ENCODE data around the gene LCN15.
"Not testable (repeated sequence)": the region's sequence is repeated elsewhere in the genome, so short reads cannot be mapped to it uniquely, and the experiment has no call there.

The LCN15 gene

DNA sequence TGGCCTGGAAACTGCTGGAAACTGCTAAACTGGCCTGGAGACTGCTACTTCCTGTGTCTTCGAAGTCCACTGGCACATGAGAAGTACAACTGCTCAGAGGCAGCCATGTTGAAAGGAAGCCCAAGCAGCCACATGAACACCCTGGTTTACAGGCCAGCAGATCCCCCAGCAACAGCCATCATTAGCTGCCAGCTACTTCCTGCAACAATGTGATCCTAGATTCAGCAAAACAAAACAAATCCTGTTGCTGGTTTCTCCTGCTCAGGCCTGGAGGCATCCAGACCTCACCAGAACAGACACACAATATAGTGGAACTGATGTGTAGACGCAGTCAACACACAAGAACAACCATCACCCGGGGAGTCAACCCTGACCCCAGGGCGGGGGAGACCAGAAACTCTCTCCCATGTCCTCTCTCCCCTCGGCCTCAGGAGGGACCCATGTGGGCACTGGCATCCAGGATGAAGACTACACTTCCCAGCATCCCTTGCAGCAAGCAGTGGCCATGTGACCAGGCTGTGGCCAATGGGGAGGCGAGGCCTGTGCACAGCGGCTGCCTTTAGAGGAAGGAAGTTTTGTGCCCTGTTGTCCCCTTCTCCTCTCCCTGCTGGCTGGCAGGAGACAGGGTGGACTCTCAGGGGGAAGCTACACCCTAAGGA is 9.2 kb upstream of the LCN15 start:
- DNase-seq: no peak

DNA sequence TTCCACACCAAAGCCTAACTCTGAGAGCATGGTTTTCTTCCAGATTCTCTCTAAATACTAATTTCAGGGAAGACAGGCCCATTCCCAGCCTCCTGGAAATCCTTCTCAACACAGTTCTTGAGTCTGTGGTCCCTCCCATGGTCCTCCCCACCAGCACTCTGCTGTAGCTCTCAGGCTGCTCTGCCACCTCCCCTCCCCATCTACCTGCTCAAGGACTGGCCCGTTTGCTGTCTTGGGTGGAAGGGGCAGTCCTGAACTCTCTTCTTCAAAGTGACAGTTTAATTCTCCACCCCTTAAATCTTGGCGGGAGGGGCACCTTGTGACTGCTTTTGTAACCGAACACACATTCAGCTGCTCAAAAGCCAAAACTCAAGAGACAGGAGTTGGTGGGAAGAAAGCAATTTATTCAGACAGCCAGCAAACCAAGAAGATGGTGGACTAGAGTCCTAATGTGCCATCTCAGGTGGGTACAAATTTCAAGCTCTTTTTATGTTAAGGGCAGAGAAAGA is 7.6 kb upstream of the LCN15 start:
- no peak for DNase-seq

GRCh38 chr9:136769710-136770191 is 5.4 kb upstream of the LCN15 start:
- no peak for DNase-seq

GRCh38 chr9:136766410-136767120 is 2.2 kb upstream of the LCN15 start:
- DNase-seq: not testable (repeated sequence)

DNA sequence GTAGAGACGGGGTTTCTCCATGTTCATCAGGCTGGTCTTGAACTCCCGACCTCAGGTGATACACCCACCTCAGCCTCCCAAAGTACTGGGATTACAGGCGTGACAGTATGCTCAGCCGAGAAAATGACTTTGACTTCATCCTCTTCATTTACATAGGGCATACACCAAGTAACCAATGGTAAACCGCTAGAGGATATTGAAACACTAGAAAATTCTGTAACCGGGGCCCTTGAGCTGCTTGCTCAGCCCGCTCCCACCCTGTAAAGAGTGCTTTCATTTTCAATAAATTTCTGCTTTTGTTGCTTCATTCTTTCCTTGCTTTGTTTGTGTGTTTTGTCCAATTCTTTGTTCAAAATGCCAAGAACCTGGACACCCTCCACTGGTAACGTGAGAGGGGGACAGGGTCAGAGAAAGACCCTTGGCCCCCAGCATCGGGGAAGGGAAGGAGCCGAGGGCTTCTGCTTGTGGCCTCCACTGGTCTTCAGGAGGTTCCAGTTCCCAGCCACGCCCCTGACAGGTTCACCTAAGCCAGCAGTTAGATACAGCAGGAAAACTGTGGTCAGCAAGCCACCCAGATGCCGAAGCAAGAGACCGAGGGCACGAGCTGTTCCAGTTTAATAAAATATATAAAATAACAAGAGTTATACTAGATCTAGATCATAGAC is 1.6 kb upstream of the LCN15 start:
- DNase-seq: not testable (repeated sequence)

DNA sequence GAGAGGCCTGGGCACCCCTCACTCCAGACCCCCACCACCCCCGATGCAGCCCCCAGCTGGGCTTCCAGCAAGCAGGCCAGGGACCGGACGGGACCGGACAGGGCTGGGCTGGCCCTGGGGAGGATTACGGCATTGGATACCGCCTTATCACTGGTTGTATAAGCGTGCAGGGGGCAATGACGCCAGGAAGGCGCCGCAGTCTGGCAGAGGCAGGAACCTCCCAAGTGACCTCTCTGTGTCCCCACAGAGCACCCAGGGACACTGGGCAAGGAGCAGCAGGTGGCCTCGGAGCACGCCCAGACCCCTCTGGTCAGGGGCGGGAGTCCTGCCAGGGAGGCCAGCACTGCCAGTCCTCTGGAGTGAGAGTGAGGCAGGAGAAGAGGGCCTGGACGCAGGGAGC is 723 bp upstream of the LCN15 start:
- no peak for DNase-seq

DNA sequence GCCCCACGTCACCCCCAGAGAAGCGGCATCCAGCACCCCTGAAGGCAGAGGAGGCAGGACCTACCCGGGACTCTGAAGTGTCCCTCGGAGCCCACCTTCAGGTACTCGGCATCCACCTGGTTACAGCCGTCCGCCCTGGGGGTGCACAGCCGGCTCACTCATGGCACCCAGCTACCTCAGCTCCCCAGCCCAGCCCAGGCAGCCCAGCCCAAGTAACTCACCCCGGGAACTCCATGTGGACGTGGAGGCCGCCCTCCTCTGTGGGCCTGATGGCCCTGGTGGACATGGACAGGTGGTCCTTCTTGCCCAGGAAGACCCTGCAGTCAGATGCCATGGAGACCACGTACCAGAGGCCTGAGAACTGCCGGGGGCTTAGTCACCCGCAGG is 676 bp downstream of the LCN15 start:
- DNase-seq: no peak

- DNase-seq: peak; percentile 59
These were observed 1.2 kb downstream of the LCN15 start for GRCh38 chr9:136762915-136763648.

- DNase-seq: no peak
These were observed 2.1 kb downstream of the LCN15 start for GRCh38 chr9:136762221-136762691.

DNA sequence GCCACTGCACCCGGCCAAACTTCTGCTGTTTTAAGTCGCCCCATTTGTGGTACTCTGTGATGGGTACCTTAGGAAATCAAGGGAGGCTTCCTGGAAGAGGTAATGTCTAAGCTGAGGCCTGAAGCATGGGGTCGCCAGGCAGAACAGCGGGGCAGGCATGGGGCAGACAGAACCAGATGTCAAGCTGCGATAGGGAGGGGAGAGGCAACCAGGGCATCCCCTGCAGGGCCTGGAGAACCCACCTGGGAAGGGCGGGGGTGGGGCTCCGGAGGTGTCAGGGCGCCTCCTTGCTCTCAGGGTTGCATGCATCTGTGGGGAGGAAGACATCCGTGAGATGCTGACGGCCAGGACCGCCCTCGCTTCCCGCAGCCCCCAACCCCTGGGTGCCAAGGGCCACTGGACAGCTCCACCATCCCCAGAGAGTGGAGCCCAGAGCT is 2.8 kb downstream of the LCN15 start:
- DNase-seq: no peak

- DNase-seq: not testable (repeated sequence)
These were observed 3.3 kb downstream of the LCN15 start for GRCh38 chr9:136760834-136761544.

DNA sequence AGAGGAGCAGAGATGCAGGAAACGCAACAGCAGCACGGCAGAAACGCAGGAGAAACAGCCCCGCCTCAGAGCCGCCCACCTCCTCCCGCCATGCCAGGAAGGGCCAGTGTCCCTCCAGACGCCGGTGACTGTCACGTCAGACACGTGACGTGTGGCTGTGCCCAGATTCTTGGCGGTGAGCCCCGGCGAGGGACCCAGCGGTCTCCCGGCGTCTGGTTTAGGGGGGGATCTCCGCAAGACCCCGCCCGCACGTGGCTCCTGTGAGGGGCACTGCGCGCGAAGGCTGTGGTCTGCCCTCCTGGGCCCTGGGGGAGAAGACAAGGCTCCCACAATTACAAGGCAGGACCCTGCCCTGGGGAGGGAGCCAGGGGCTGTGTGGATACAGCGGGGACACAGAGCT is 3.9 kb downstream of the LCN15 start:
- no peak for DNase-seq

- DNase-seq: no peak
These were observed 4.6 kb downstream of the LCN15 start for GRCh38 chr9:136759436-136760325.

- no peak for DNase-seq
These were observed 5.3 kb downstream of the LCN15 start for GRCh38 chr9:136759001-136759400.

DNA sequence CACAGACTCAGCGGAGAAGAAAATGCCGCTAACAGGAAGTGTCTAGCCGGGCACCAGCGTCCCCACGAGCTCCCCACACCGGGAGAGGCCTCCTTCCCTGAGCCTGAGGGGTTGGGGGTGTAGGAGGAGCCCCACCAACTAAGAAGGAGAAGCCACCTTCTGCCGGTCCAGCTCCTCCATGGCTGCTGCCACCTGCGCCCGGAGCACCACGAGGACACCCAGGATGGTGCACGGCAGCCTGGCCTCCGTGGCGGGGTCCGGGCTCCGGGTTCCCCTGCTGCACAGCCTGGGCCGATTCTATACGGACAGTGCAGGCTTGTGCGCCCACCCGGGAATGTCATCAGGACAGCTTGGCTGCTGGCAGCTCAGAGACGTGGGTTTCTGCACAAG is 6.6 kb downstream of the LCN15 start:
- no peak for DNase-seq

DNA sequence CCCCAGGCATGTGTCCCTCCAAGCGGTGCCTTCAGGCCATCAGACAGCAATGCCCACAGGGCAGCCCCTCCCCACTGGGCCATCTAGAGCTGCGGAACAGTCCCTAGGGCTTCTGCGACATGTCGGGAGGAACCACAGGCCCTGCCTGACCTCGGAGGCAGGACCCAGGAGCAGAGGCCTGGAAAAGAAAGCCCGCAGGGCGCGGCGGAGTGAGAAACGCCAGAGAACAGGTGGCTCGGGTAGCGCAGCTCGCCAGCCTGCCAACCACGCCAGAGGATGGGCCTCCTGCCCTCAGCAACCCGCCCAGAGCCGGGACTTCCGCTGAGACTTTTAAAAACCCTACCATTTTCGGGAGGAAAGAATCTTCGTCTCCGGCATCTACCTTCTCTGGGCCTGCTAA is 7.0 kb downstream of the LCN15 start:
- no peak for DNase-seq

GRCh38 chr9:136756836-136757235 is 7.5 kb downstream of the LCN15 start:
- DNase-seq: no peak

DNA sequence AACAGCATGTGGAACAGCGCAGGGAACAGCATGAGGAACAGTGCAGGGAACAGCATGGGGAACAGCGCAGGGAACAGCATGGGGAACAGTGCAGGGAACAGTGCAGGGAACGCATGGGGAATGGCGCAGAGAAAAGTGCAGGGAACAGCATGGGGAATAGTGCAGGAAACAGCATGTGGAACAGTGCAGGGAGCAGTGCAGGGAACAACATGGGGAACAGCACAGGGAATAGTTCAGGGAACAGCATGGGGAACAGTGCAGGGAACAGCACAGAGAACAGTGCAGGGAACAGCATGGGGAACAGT is 8.2 kb downstream of the LCN15 start:
- no peak for DNase-seq

- DNase-seq: peak; percentile 17
These were observed 8.8 kb downstream of the LCN15 start for GRCh38 chr9:136755302-136756133.

- DNase-seq: peak; percentile 20
These were observed 9.6 kb downstream of the LCN15 start for GRCh38 chr9:136754626-136755301.

Data from left hindlimb (tissue), 1 donor.